ENCODE data around the gene ABCC4.
"Not testable (repeated sequence)": the region's sequence is repeated elsewhere in the genome, so short reads cannot be mapped to it uniquely, and the experiment has no call there.

ABCC4 gene

GRCh38 chr13:95298971-95299621, 2.2 kb downstream of the ABCC4 start:
- DNase-seq, result no peak

GRCh38 chr13:95298169-95298965, 2.9 kb downstream of the ABCC4 start:
- no peak for DNase-seq

- DNase-seq, result peak; percentile 41 to 67
These were observed 4.8 kb downstream of the ABCC4 start for GRCh38 chr13:95296326-95296925.

GRCh38 chr13:95295026-95295425, 6.2 kb downstream of the ABCC4 start:
- DNase-seq, result no peak

- DNase-seq, result no peak
These were observed 8.6 kb downstream of the ABCC4 start for GRCh38 chr13:95292622-95293021.

GRCh38 chr13:95289901-95290300, 11.3 kb downstream of the ABCC4 start:
- DNase-seq, result not testable (repeated sequence)

GRCh38 chr13:95289020-95289444, 12.2 kb downstream of the ABCC4 start:
- no peak for DNase-seq

GRCh38 chr13:95284436-95284835, 16.8 kb downstream of the ABCC4 start:
- DNase-seq, result no peak

GRCh38 chr13:95279016-95279415, 22.2 kb downstream of the ABCC4 start:
- no peak for DNase-seq

GRCh38 chr13:95276037-95276505, 25.2 kb downstream of the ABCC4 start:
- no peak for DNase-seq

- no peak for DNase-seq
These were observed 25.8 kb downstream of the ABCC4 start for GRCh38 chr13:95275322-95276036.

- DNase-seq, result not testable (repeated sequence)
These were observed 27.6 kb downstream of the ABCC4 start for GRCh38 chr13:95273592-95274132.

- not testable (repeated sequence) for DNase-seq
These were observed 29.2 kb downstream of the ABCC4 start for GRCh38 chr13:95272076-95272475.

GRCh38 chr13:95269756-95270155, 31.5 kb downstream of the ABCC4 start:
- DNase-seq, result no peak

- not testable (repeated sequence) for DNase-seq
These were observed 32.7 kb downstream of the ABCC4 start for GRCh38 chr13:95268343-95269065.

- DNase-seq, result peak; percentile 79 to 87
These were observed 33.4 kb downstream of the ABCC4 start for GRCh38 chr13:95267662-95268342.

GRCh38 chr13:95264225-95264624, 37.0 kb downstream of the ABCC4 start:
- no peak for DNase-seq

GRCh38 chr13:95262837-95263384, 38.3 kb downstream of the ABCC4 start:
- no peak for DNase-seq

GRCh38 chr13:95261956-95262355, 39.3 kb downstream of the ABCC4 start:
- DNase-seq, result no peak

GRCh38 chr13:95260031-95260525, 41.2 kb downstream of the ABCC4 start:
- DNase-seq, result no peak

- DNase-seq, result no peak
These were observed 42.5 kb downstream of the ABCC4 start for GRCh38 chr13:95258619-95259194.

Measured in SHP77 (cell line).